GM18858 (cell line): Measurements from ENCODE around the gene E2F1.
"Not testable (repeated sequence)": the region's sequence is repeated elsewhere in the genome, so short reads cannot be mapped to it uniquely, and the experiment has no call there.

ENCODE experiments used
- ATAC-seq: cut with Tn5 transposase; IDR thresholded peaks from one replicate; pipeline ENCODE4 v1.9.1; 2021; ENCODE audit not compliant: unreplicated experiment

The E2F1 gene

DNA sequence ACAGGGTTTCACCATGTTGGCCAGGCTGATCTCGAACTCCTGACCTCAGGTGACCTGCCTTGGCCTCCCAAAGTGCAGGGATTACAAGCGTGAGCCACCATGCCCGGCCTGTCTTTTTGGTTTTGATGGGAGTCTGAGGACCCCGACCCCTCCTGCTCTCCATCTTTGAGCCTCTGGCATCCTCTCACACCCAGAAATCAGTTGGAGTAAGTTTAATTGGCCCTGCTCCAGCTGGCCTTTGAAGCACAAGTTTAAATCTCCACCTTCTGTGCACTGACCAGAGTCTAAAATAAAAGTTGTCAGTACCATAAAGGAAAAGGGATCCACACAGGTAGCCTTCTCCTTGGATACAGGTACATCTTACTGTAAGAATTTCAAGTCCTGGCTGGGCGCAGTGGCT is 40.0 kb downstream of the E2F1 start:
- ATAC-seq, result no peak

DNA sequence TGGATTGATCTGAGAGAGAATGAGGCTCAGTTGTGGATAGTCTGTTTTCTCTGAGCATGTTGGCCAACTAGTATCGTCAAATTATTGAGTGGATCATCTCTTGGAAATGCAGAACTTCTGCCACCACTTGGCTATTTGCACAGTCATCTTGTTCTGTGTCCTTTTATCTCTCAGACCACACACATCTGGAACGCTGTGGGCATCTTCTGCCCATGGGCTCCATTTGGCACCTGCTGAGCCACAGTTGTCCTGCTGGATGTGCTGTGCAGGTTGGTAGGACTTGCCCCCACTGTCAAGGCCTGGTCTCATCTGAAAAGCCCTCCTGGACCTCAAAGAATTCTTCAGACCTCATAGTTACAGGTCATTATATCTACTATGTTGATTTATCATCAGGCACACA is 40.8 kb downstream of the E2F1 start:
- no peak for ATAC-seq

- no peak for ATAC-seq
Measured at GRCh38 chr20:33645072-33645358, 41.2 kb downstream of the E2F1 start.

GRCh38 chr20:33644313-33645071 is 41.7 kb downstream of the E2F1 start:
- no peak for ATAC-seq

GRCh38 chr20:33640287-33640686 is 45.9 kb downstream of the E2F1 start:
- ATAC-seq, result no peak

GRCh38 chr20:33636776-33637175 is 49.4 kb downstream of the E2F1 start:
- no peak for ATAC-seq

DNA sequence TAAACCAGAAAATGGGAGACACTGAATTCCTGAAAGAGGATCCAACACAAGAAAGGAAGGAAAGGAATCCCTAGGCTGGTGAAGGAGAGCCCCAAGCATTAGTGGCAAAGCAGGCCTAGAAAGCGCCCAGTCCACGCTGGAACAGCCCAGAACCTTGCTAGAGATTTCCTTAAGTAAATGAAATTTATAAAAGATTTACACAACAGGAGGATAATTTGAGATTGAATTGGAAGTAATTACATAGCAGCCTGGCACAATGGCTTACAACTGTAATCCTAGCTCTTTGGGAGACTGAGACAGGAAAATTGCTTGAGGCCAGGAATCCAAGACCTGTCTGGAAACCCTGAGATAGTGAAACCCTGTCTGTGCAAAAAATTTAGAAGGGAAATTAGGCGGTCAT is 50.8 kb downstream of the E2F1 start:
- ATAC-seq, result no peak

- not testable (repeated sequence) for ATAC-seq
Measured at GRCh38 chr20:33631910-33632309, 54.3 kb downstream of the E2F1 start.

- ATAC-seq, result no peak
Measured at GRCh38 chr20:33630507-33630906, 55.7 kb downstream of the E2F1 start.

- ATAC-seq, result no peak
Measured at GRCh38 chr20:33629979-33630378, 56.2 kb downstream of the E2F1 start.

GRCh38 chr20:33629533-33629932 is 56.7 kb downstream of the E2F1 start:
- no peak for ATAC-seq

GRCh38 chr20:33627577-33628216 is 58.5 kb downstream of the E2F1 start:
- ATAC-seq, result no peak

GRCh38 chr20:33626190-33626589 is 60.0 kb downstream of the E2F1 start:
- no peak for ATAC-seq
